RWPE1 (cell line): ENCODE measurements around the gene TMIE.
"Not testable (repeated sequence)": the region's sequence is repeated elsewhere in the genome, so short reads cannot be mapped to it uniquely, and the experiment has no call there.

ENCODE experiments used
- CTCF ChIA-PET: fragments of 350-600 bp; sonication (Branson Sonifier 250); formaldehyde crosslinking; extraction: SDS; loops from one replicate; lab custom pipeline; 2021; lab: Yijun Ruan, JAX
- POLR2A ChIA-PET: fragments of 400-600 bp; formaldehyde crosslinking; extraction: SDS; loops from one replicate; lab custom pipeline; 2020; ENCODE audit warnings: antibody characterized with exemption; ENCODE audit not compliant: low non-redundant PET; lab: Yijun Ruan, JAX
- DNase-seq: peaks from one replicate; pipeline ENCODE4 v3.0.0; 2012; ENCODE audit warnings: low spot score
- H3K27ac ChIP-seq: fragments of 450-650 bp; 2 replicates; pipeline ENCODE4 v1.5.1; 2017
- CTCF ChIP-seq: fragments of 450-650 bp; conservative IDR thresholded peaks from 2 replicates; pipeline ENCODE4 v1.5.1; 2017; ENCODE audit warnings: low read depth, mild to moderate bottlenecking

The TMIE gene

GRCh38 chr3:46750555-46751038 is 49.4 kb downstream of the TMIE start:
- no peak overlapping the region for H3K27ac ChIP-seq
- DNase-seq = no peak
- POLR2A ChIA-PET = no interaction called here
- CTCF ChIA-PET = no interaction called here
- no peak for TF ChIP-seq CTCF

- POLR2A ChIA-PET, CTCF ChIA-PET, DNase-seq, H3K27ac ChIP-seq: not testable (repeated sequence)
Measured at GRCh38 chr3:46753127-46753526, 51.9 kb downstream of the TMIE start.

GRCh38 chr3:46755646-46756045 is 54.5 kb downstream of the TMIE start:
- no peak overlapping the region for H3K27ac ChIP-seq
- no peak for TF ChIP-seq CTCF
- ChIA-PET CTCF (interaction anchor here (0.6 kb wide), 1 partner anchor 266 kb away, joined by 3 read pairs; no protein-coding TSS in a partner anchor), POLR2A (no interaction called here)
- DNase-seq = no peak

- no peak for DNase-seq
- no peak for TF ChIP-seq CTCF
- ChIA-PET CTCF (no interaction called here), POLR2A (interaction anchor here (0.5 kb wide), 1 partner anchor 185 kb away, joined by 3 read pairs; no protein-coding TSS in a partner anchor)
- H3K27ac ChIP-seq = no peak overlapping the region
Measured at GRCh38 chr3:46756642-46757041, 55.5 kb downstream of the TMIE start.

- no peak for DNase-seq
- no peak overlapping the region for H3K27ac ChIP-seq
- ChIA-PET CTCF (no interaction called here), POLR2A (no interaction called here)
- TF ChIP-seq CTCF = no peak
Measured at GRCh38 chr3:46759239-46760167, 58.3 kb downstream of the TMIE start.
